ENCODE measurements around the gene PTMS.

DNA sequence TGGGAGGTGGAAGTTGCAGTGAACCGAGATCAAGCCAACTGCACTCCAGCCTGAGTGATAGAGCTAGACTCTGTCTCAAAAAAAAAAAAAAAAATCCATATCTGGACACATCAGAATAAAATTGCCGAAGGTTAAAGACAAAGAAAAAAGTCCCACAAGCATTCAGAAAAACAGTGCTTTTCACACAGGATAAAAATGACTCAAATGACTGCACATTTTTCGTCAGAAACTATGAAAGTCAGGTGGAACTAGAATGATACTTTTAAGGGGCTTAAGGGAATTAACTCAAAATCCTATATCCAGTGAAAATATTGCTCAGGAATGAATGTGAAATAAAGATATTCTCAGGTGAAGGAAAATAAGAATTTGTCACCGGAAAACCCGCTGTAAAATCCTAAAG lies 29.4 kb upstream of the PTMS start:
- TF ChIP-seq, protein P1, sequence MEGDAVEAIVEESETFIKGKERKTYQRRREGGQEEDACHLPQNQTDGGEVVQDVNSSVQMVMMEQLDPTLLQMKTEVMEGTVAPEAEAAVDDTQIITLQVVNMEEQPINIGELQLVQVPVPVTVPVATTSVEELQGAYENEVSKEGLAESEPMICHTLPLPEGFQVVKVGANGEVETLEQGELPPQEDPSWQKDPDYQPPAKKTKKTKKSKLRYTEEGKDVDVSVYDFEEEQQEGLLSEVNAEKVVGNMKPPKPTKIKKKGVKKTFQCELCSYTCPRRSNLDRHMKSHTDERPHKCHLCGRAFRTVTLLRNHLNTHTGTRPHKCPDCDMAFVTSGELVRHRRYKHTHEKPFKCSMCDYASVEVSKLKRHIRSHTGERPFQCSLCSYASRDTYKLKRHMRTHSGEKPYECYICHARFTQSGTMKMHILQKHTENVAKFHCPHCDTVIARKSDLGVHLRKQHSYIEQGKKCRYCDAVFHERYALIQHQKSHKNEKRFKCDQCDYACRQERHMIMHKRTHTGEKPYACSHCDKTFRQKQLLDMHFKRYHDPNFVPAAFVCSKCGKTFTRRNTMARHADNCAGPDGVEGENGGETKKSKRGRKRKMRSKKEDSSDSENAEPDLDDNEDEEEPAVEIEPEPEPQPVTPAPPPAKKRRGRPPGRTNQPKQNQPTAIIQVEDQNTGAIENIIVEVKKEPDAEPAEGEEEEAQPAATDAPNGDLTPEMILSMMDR (IDR thresholded peaks at IDR 0.05; ENCODE audit: poor library complexity) = no peak
- TF ChIP-seq EZH2phosphoT487 (IDR thresholded peaks at IDR 0.05; ENCODE audit: low read depth, severe bottlenecking, unreplicated experiment) = no peak
